WTC11 (cell line): ENCODE results near the gene KCND3. TPM values are rescaled to one million over a fixed set of nuclear protein-coding genes. Genes with fewer than 3 reads are reported as not detected.

ENCODE experiments used
- ATAC-seq: fragments of 200-7000 bp; cut with Tn5 transposase; 2 replicates; pipeline ENCODE4 v1.10.0; 2021; ENCODE audit warnings: mild to moderate bottlenecking, moderate library complexity
- CTCF ChIA-PET: fragments of 300-600 bp; sonication (Branson Sonifier 250); formaldehyde crosslinking; loops from one replicate; lab custom pipeline; 2021; ENCODE audit warnings: antibody characterized with exemption; lab: Charles Lee
- POLR2A ChIA-PET: fragments of 350-600 bp; sonication (Branson Sonifier 250); formaldehyde crosslinking; loops from one replicate; lab custom pipeline; 2021; ENCODE audit warnings: antibody characterized with exemption; lab: Charles Lee
- DNase-seq: peaks from one replicate; pipeline ENCODE4 v3.0.0; 2021; ENCODE audit warnings: low spot score
- H3K27ac Mint-ChIP-seq: 2 replicates; pipeline ENCODE4 v1.8.0; 2021; ENCODE audit warnings: mixed read lengths
- H3K27me3 Mint-ChIP-seq: 2 replicates; pipeline ENCODE4 v1.8.0; 2021; ENCODE audit warnings: low read depth, mild to moderate bottlenecking, moderate library complexity, mixed read lengths
- H3K36me3 Mint-ChIP-seq: 2 replicates; pipeline ENCODE4 v1.8.0; 2021; ENCODE audit warnings: mixed read lengths
- H3K4me1 Mint-ChIP-seq: 2 replicates; pipeline ENCODE4 v1.8.0; 2022; ENCODE audit warnings: mixed read lengths
- H3K4me3 Mint-ChIP-seq: 2 replicates; pipeline ENCODE4 v1.8.0; 2021; ENCODE audit warnings: mild to moderate bottlenecking, moderate library complexity, mixed read lengths
- H3K9me3 Mint-ChIP-seq: 2 replicates; pipeline ENCODE4 v1.8.0; 2021; ENCODE audit warnings: mixed read lengths
- ESRRA ChIP-seq: sonication (generic); formaldehyde crosslinking; IDR thresholded peaks from 2 replicates; pipeline ENCODE4 v1.8.1; 2022; ENCODE audit warnings: mild to moderate bottlenecking, missing genetic modification reagents, borderline replicate concordance
- GABPB1 ChIP-seq: sonication (generic); formaldehyde crosslinking; IDR thresholded peaks from 2 replicates; pipeline ENCODE4 v1.8.1; 2023; ENCODE audit warnings: mild to moderate bottlenecking, missing genetic modification reagents
- GTF2I ChIP-seq: fragments of 250-450 bp; sonication (Bioruptor Pico); conservative IDR thresholded peaks from 2 replicates; pipeline ENCODE4 v1.4.0; 2021; ENCODE audit warnings: mild to moderate bottlenecking
- KAT7 ChIP-seq: sonication (generic); formaldehyde crosslinking; IDR thresholded peaks from 2 replicates; pipeline ENCODE4 v1.8.1; 2023; ENCODE audit warnings: missing genetic modification reagents, mild to moderate bottlenecking, borderline replicate concordance
- MXD4 ChIP-seq: fragments of 250-450 bp; sonication (Bioruptor Pico); IDR thresholded peaks from 2 replicates; pipeline ENCODE4 v1.8.0; 2021; ENCODE audit warnings: mild to moderate bottlenecking, moderate library complexity, borderline replicate concordance
- NFYB ChIP-seq: sonication (generic); formaldehyde crosslinking; conservative IDR thresholded peaks from 2 replicates; pipeline ENCODE4 v1.8.0; 2022; ENCODE audit warnings: low read depth, missing genetic modification reagents
- NR2C2 ChIP-seq: sonication (generic); formaldehyde crosslinking; IDR thresholded peaks from 2 replicates; pipeline ENCODE4 v1.8.0; 2022; ENCODE audit warnings: mild to moderate bottlenecking, missing genetic modification reagents
- SMAD3 ChIP-seq: sonication (generic); formaldehyde crosslinking; IDR thresholded peaks from 2 replicates; pipeline ENCODE4 v1.8.0; 2022; ENCODE audit warnings: missing genetic modification reagents, mild to moderate bottlenecking, borderline replicate concordance
- TP53 ChIP-seq: sonication (generic); formaldehyde crosslinking; IDR thresholded peaks from 2 replicates; pipeline ENCODE4 v1.8.1; 2023; ENCODE audit warnings: mild to moderate bottlenecking, missing genetic modification reagents
- ZNF317 ChIP-seq: sonication (generic); formaldehyde crosslinking; IDR thresholded peaks from 2 replicates; pipeline ENCODE4 v1.8.1; 2023; ENCODE audit warnings: low read depth, mild to moderate bottlenecking, moderate library complexity, missing genetic modification reagents, borderline replicate concordance
- ZNF396 ChIP-seq: fragments of 250-450 bp; sonication (Bioruptor Pico); IDR thresholded peaks from 2 replicates; pipeline ENCODE4 v1.8.0; 2021; ENCODE audit warnings: mild to moderate bottlenecking, moderate library complexity, borderline replicate concordance
- total RNA-seq: library from RNA; stranded (reverse); gene quantifications from 3 replicates; pipeline ENCODE4 v1.2.3, GENCODE V29; 2021
- TF ChIP-seq, protein P1 (sequence below): sonication (generic); formaldehyde crosslinking; IDR thresholded peaks from 2 replicates; pipeline ENCODE4 v1.8.1; 2023; ENCODE audit warnings: mild to moderate bottlenecking, missing genetic modification reagents, moderate library complexity
- TF ChIP-seq, protein P2 (sequence below): sonication (generic); formaldehyde crosslinking; IDR thresholded peaks from 2 replicates; pipeline ENCODE4 v1.8.1; 2023; ENCODE audit warnings: mild to moderate bottlenecking, missing genetic modification reagents, borderline replicate concordance
- TF ChIP-seq, protein P3 (sequence below): sonication (generic); formaldehyde crosslinking; IDR thresholded peaks from 2 replicates; pipeline ENCODE4 v1.8.1; 2023; ENCODE audit warnings: mild to moderate bottlenecking, moderate library complexity, missing genetic modification reagents
- TF ChIP-seq, protein P4 (sequence below): sonication (generic); formaldehyde crosslinking; conservative IDR thresholded peaks from 2 replicates; pipeline ENCODE4 v1.8.1; 2023; ENCODE audit warnings: mild to moderate bottlenecking, low read depth, missing genetic modification reagents, moderate library complexity
- TF ChIP-seq, protein P5 (sequence below): sonication (generic); formaldehyde crosslinking; IDR thresholded peaks from 2 replicates; pipeline ENCODE4 v1.8.0; 2023; ENCODE audit warnings: missing genetic modification reagents
- TF ChIP-seq, protein P6 (sequence below): fragments of 250-450 bp; sonication (Bioruptor Pico); IDR thresholded peaks from 2 replicates; pipeline ENCODE4 v1.9.0; 2021; ENCODE audit warnings: moderate library complexity, mild to moderate bottlenecking, inconsistent platforms, borderline replicate concordance
- TF ChIP-seq, protein P7 (sequence below): sonication (generic); formaldehyde crosslinking; IDR thresholded peaks from 2 replicates; pipeline ENCODE4 v1.8.0; 2022; ENCODE audit warnings: missing genetic modification reagents

Gene KCND3
- total RNA-seq, 1 experiment from 2014 or later, result 0.35 TPM

DNA sequence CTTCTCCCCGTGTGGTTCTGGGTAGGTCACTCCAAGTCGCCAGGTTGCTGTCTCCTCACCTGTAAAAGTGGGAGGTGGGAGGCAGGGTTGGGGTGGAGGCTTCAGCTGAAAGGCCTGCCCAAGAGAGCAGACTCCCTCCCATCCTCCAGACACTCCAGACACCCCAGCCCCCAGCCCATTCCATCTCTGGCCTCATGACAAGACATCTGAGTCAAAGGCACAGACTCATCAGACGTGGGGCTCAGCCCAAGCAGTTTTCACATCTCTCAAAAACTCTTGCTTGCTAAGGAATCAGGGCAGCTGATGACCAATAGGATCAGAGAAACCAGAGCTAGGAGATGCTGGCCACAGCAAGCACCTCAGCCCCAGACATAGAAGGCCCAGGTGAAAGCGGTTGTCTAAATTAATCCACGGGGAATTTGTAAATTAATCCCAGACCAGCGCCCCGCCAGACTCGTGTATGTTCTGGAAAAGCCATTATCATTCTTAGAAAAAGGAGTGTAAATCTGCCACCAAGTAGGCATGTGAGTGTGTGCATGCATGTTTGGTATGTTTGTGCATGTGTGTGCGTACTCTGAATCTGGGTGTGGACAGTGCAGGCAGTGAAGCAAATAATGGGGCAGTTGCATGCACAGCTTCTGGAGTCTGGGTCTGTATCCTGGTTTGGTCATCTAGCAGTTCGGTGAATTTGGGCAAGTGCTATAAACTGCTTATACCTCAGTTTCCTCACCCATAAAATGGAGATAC lies 55.2 kb downstream of the KCND3 start (continued):
- TF ChIP-seq NR2C2 (CRISPR knock-in tag), result no peak
- TF ChIP-seq ZNF317, result no peak
- TF ChIP-seq, protein P1, sequence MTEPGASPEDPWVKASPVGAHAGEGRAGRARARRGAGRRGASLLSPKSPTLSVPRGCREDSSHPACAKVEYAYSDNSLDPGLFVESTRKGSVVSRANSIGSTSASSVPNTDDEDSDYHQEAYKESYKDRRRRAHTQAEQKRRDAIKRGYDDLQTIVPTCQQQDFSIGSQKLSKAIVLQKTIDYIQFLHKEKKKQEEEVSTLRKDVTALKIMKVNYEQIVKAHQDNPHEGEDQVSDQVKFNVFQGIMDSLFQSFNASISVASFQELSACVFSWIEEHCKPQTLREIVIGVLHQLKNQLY (CRISPR knock-in tag), result no peak
- TF ChIP-seq MXD4 (CRISPR knock-in tag), result no peak
- TF ChIP-seq TP53 (CRISPR knock-in tag), result no peak
- no peak for TF ChIP-seq ZNF396 (CRISPR knock-in tag)
- TF ChIP-seq KAT7 (CRISPR knock-in tag), result no peak
- TF ChIP-seq, protein P2, sequence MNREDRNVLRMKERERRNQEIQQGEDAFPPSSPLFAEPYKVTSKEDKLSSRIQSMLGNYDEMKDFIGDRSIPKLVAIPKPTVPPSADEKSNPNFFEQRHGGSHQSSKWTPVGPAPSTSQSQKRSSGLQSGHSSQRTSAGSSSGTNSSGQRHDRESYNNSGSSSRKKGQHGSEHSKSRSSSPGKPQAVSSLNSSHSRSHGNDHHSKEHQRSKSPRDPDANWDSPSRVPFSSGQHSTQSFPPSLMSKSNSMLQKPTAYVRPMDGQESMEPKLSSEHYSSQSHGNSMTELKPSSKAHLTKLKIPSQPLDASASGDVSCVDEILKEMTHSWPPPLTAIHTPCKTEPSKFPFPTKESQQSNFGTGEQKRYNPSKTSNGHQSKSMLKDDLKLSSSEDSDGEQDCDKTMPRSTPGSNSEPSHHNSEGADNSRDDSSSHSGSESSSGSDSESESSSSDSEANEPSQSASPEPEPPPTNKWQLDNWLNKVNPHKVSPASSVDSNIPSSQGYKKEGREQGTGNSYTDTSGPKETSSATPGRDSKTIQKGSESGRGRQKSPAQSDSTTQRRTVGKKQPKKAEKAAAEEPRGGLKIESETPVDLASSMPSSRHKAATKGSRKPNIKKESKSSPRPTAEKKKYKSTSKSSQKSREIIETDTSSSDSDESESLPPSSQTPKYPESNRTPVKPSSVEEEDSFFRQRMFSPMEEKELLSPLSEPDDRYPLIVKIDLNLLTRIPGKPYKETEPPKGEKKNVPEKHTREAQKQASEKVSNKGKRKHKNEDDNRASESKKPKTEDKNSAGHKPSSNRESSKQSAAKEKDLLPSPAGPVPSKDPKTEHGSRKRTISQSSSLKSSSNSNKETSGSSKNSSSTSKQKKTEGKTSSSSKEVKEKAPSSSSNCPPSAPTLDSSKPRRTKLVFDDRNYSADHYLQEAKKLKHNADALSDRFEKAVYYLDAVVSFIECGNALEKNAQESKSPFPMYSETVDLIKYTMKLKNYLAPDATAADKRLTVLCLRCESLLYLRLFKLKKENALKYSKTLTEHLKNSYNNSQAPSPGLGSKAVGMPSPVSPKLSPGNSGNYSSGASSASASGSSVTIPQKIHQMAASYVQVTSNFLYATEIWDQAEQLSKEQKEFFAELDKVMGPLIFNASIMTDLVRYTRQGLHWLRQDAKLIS (CRISPR knock-in tag), result no peak
- TF ChIP-seq, protein P3, sequence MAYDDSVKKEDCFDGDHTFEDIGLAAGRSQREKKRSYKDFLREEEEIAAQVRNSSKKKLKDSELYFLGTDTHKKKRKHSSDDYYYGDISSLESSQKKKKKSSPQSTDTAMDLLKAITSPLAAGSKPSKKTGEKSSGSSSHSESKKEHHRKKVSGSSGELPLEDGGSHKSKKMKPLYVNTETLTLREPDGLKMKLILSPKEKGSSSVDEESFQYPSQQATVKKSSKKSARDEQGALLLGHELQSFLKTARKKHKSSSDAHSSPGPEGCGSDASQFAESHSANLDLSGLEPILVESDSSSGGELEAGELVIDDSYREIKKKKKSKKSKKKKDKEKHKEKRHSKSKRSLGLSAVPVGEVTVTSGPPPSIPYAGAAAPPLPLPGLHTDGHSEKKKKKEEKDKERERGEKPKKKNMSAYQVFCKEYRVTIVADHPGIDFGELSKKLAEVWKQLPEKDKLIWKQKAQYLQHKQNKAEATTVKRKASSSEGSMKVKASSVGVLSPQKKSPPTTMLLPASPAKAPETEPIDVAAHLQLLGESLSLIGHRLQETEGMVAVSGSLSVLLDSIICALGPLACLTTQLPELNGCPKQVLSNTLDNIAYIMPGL (CRISPR knock-in tag), result no peak
- no peak for TF ChIP-seq GTF2I (CRISPR knock-in tag)
- no peak for TF ChIP-seq ESRRA (CRISPR knock-in tag)
- TF ChIP-seq, protein P4, sequence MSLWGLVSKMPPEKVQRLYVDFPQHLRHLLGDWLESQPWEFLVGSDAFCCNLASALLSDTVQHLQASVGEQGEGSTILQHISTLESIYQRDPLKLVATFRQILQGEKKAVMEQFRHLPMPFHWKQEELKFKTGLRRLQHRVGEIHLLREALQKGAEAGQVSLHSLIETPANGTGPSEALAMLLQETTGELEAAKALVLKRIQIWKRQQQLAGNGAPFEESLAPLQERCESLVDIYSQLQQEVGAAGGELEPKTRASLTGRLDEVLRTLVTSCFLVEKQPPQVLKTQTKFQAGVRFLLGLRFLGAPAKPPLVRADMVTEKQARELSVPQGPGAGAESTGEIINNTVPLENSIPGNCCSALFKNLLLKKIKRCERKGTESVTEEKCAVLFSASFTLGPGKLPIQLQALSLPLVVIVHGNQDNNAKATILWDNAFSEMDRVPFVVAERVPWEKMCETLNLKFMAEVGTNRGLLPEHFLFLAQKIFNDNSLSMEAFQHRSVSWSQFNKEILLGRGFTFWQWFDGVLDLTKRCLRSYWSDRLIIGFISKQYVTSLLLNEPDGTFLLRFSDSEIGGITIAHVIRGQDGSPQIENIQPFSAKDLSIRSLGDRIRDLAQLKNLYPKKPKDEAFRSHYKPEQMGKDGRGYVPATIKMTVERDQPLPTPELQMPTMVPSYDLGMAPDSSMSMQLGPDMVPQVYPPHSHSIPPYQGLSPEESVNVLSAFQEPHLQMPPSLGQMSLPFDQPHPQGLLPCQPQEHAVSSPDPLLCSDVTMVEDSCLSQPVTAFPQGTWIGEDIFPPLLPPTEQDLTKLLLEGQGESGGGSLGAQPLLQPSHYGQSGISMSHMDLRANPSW (CRISPR knock-in tag), result no peak

DNA sequence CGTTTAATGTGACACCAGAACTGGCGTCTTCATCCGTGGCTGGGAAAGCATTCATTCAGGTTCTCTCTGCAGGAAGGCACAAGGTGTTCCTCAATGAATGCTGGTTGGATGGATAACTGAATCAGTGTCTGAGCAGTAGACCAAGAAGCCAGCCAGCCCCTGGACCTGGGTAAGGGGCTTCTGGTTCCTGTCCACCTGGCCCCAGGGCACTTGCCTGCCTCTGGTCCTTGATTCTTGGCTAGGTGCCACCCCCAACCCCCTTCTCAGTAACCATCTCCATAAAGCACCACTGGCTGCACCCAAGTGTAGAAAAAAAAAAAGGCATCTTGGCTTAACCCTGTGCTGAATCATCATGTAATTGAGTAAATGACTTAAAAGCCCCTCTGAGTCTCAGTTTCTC lies 59.1 kb downstream of the KCND3 start:
- Mint-ChIP-seq H3K4me1 (peaks cover 12% of the 10 kb centered on the region), H3K36me3 (no peaks in the 10 kb centered on the region), H3K27ac (no peak overlapping the region), H3K9me3 (no peaks in the 10 kb centered on the region), H3K4me3 (no peak overlapping the region), H3K27me3 (no peaks in the 10 kb centered on the region)
- ChIA-PET POLR2A (no interaction called here), CTCF (no interaction called here)
- no peak for DNase-seq
- no peak for ATAC-seq
- TF ChIP-seq NFYB (CRISPR knock-in tag) (no peak), SMAD3 (CRISPR knock-in tag) (no peak), GABPB1 (CRISPR knock-in tag) (no peak)
- TF ChIP-seq, protein P5, sequence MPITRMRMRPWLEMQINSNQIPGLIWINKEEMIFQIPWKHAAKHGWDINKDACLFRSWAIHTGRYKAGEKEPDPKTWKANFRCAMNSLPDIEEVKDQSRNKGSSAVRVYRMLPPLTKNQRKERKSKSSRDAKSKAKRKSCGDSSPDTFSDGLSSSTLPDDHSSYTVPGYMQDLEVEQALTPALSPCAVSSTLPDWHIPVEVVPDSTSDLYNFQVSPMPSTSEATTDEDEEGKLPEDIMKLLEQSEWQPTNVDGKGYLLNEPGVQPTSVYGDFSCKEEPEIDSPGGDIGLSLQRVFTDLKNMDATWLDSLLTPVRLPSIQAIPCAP (CRISPR knock-in tag), result no peak
- TF ChIP-seq, protein P6, sequence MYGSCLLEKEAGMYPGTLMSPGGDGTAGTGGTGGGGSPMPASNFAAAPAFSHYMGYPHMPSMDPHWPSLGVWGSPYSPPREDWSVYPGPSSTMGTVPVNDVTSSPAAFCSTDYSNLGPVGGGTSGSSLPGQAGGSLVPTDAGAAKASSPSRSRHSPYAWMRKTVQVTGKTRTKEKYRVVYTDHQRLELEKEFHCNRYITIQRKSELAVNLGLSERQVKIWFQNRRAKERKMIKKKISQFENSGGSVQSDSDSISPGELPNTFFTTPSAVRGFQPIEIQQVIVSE (CRISPR knock-in tag), result no peak
- TF ChIP-seq, protein P7, sequence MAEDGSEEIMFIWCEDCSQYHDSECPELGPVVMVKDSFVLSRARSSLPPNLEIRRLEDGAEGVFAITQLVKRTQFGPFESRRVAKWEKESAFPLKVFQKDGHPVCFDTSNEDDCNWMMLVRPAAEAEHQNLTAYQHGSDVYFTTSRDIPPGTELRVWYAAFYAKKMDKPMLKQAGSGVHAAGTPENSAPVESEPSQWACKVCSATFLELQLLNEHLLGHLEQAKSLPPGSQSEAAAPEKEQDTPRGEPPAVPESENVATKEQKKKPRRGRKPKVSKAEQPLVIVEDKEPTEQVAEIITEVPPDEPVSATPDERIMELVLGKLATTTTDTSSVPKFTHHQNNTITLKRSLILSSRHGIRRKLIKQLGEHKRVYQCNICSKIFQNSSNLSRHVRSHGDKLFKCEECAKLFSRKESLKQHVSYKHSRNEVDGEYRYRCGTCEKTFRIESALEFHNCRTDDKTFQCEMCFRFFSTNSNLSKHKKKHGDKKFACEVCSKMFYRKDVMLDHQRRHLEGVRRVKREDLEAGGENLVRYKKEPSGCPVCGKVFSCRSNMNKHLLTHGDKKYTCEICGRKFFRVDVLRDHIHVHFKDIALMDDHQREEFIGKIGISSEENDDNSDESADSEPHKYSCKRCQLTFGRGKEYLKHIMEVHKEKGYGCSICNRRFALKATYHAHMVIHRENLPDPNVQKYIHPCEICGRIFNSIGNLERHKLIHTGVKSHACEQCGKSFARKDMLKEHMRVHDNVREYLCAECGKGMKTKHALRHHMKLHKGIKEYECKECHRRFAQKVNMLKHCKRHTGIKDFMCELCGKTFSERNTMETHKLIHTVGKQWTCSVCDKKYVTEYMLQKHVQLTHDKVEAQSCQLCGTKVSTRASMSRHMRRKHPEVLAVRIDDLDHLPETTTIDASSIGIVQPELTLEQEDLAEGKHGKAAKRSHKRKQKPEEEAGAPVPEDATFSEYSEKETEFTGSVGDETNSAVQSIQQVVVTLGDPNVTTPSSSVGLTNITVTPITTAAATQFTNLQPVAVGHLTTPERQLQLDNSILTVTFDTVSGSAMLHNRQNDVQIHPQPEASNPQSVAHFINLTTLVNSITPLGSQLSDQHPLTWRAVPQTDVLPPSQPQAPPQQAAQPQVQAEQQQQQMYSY, result no peak
- TF ChIP-seq, protein P4 (CRISPR knock-in tag), result no peak
